Measurements from ENCODE around the gene PAX6.

- TF ChIP-seq FOXP2 (optimal IDR thresholded peaks at IDR 0.05; ENCODE audit: borderline replicate concordance, extremely low read depth, extremely low read length, insufficient read depth) (no peak), REST (IDR thresholded peaks at IDR 0.05; ENCODE audit: insufficient read depth in 1 of 2, low read depth in 2 of 2, low read length in 2 of 2) (no peak), POLR2AphosphoS5 (IDR thresholded peaks at IDR 0.05; ENCODE audit: low read depth, low read length) (no peak)
Measured at GRCh38 chr11:31764766-31765165, 46.4 kb downstream of the PAX6 start.
